K562 (cell line): ENCODE data around the gene MRI1. TPM values are rescaled to one million over a fixed set of nuclear protein-coding genes. Genes with fewer than 3 reads are reported as not detected.

Source experiments
- ARID1B ChIP-seq: fragments of 450-650 bp; IDR thresholded peaks from 2 replicates; pipeline ENCODE4 v1.6.1; 2016; ENCODE audit warnings: antibody characterized with exemption, mild to moderate bottlenecking, inconsistent platforms
- FOXJ2 ChIP-seq: fragments of 200-800 bp; sonication (Bioruptor generic); IDR thresholded peaks from 2 replicates; pipeline ENCODE4 v1.6.1; 2016; ENCODE audit warnings: missing genetic modification characterization, missing compliant biosample characterization
- KAT7 ChIP-seq: sonication (generic); formaldehyde crosslinking; IDR thresholded peaks from 2 replicates; pipeline ENCODE4 v1.8.0; 2022; ENCODE audit warnings: missing genetic modification reagents, mild to moderate bottlenecking, borderline replicate concordance
- MLLT1 ChIP-seq, 2 experiments: fragments of 450-650 bp; IDR thresholded peaks; 2 replicates each; pipeline ENCODE4 v1.6.1; 2016
- MTA1 ChIP-seq: fragments of 450-650 bp; IDR thresholded peaks from 2 replicates; pipeline ENCODE4 v1.6.1; 2017; ENCODE audit warnings: borderline replicate concordance
- NCOA4 ChIP-seq: fragments of 450-650 bp; IDR thresholded peaks from 2 replicates; pipeline ENCODE4 v1.6.1; 2018; ENCODE audit warnings: mild to moderate bottlenecking; ENCODE audit not compliant: partially characterized antibody
- RB1 ChIP-seq: fragments of 450-650 bp; IDR thresholded peaks from 2 replicates; pipeline ENCODE4 v1.6.1; 2017; ENCODE audit warnings: low read depth, mild to moderate bottlenecking
- RFX5 ChIP-seq: IDR thresholded peaks from 2 replicates; pipeline ENCODE4 v1.6.1; 2011; ENCODE audit warnings: low read depth, mild to moderate bottlenecking, improper control_type of control experiment, low read length
- SRSF7 ChIP-seq: fragments of 200-400 bp; formaldehyde crosslinking; optimal IDR thresholded peaks from 2 replicates; pipeline ENCODE3; 2017; ENCODE audit warnings: mild to moderate bottlenecking, low read depth, low read length
- TFAM ChIP-seq: fragments of 250-450 bp; sonication (Bioruptor Pico); conservative IDR thresholded peaks from 2 replicates; pipeline ENCODE4 v1.5.0; 2021; ENCODE audit warnings: mild to moderate bottlenecking, moderate library complexity
- TRIM24 ChIP-seq, 2 experiments: fragments of 450-650 bp; IDR thresholded peaks; 2 replicates each; pipeline ENCODE4 v1.6.1; 2016
- TSC22D4 ChIP-seq: fragments of 450-650 bp; IDR thresholded peaks from 2 replicates; pipeline ENCODE4 v1.6.1; 2016; ENCODE audit warnings: missing genetic modification characterization, missing biosample characterization, control low read depth
- ZKSCAN1 ChIP-seq: fragments of 150-350 bp; IDR thresholded peaks from 2 replicates; pipeline ENCODE4 v1.6.1; 2016; ENCODE audit warnings: low read depth, low read length
- ZNF12 ChIP-seq: sonication (generic); formaldehyde crosslinking; IDR thresholded peaks from 2 replicates; pipeline ENCODE4 v1.4.0; 2020; ENCODE audit warnings: mild to moderate bottlenecking, missing genetic modification reagents
- ZNF184 ChIP-seq: sonication (generic); formaldehyde crosslinking; IDR thresholded peaks from 2 replicates; pipeline ENCODE4 v1.5.0; 2020; ENCODE audit warnings: missing genetic modification reagents
- ZNF408 ChIP-seq: fragments of 250-450 bp; sonication (Bioruptor Pico); IDR thresholded peaks from 2 replicates; pipeline ENCODE4 v1.4.0; 2020; ENCODE audit warnings: low read depth, mild to moderate bottlenecking, moderate library complexity
- polyA plus RNA-seq, 8 experiments: library from polyadenylated mRNA; depleted of rRNA in 4 of 8; stranded (reverse) in 5 of 8; unstranded in 3 of 8; fragments of >200 nt; fragmentation: Nextera tagmentation in 2 of 8; fragmentation: Illumina TruSeq in 1 of 8; extraction: Ambion mirVana in 2 of 8; extraction: Trizol in 1 of 8; gene quantifications; 2 replicates each; pipeline versions ENCODE4 v1.2.1 to v1.2.3, GENCODE V29; 2011 to 2014; ENCODE audit warnings: inconsistent platforms in 1 of 8, missing spikeins in 1 of 8
- total RNA-seq, 7 experiments: library from RNA; depleted of rRNA in 6 of 7; stranded (reverse); fragments of >200 nt in 6 of 7; fragmentation: Illumina TruSeq in 2 of 7; extraction: Trizol in 2 of 7; gene quantifications; 2 replicates each; pipeline versions ENCODE4 v1.2.1 to v1.2.3, GENCODE V29; 2011 to 2021; ENCODE audit warnings: low replicate concordance in 1 of 7
- TF ChIP-seq, protein P1 (sequence below): fragments of 450-650 bp; conservative IDR thresholded peaks from 2 replicates; pipeline ENCODE4 v1.6.1; 2016; ENCODE audit warnings: missing genetic modification characterization, low read depth, mild to moderate bottlenecking, control low read depth, missing compliant biosample characterization
- TF ChIP-seq, protein P2 (sequence below): IDR thresholded peaks from 2 replicates; pipeline ENCODE4 v1.6.1; 2011; ENCODE audit not compliant: insufficient read length; ENCODE audit errors: extremely low read depth
- TF ChIP-seq, protein P3 (sequence below), 2 experiments: fragments of 200-800 bp in 1 of 2; sonication (Bioruptor generic) in 1 of 2; sonication (generic) in 1 of 2; formaldehyde crosslinking in 1 of 2; IDR thresholded peaks in 1 of 2; conservative IDR thresholded peaks in 1 of 2; 2 replicates each; pipeline versions ENCODE4 v1.5.0 to v1.6.1; 2016 to 2020; ENCODE audit warnings: missing compliant biosample characterization in 1 of 2, missing genetic modification characterization in 1 of 2, missing genetic modification reagents in 1 of 2
- TF ChIP-seq, protein P4 (sequence below): fragments of 250-450 bp; sonication (Bioruptor Pico); IDR thresholded peaks from 2 replicates; pipeline ENCODE4 v1.8.0; 2021; ENCODE audit warnings: mild to moderate bottlenecking, moderate library complexity

MRI1 gene
- total and polyA plus RNA-seq, 9 of the 15 experiments (the other 6 are each of a cell fraction or from before 2014, with no cell fraction given), result 5.5 to 57.4 (median 28.2) TPM

DNA sequence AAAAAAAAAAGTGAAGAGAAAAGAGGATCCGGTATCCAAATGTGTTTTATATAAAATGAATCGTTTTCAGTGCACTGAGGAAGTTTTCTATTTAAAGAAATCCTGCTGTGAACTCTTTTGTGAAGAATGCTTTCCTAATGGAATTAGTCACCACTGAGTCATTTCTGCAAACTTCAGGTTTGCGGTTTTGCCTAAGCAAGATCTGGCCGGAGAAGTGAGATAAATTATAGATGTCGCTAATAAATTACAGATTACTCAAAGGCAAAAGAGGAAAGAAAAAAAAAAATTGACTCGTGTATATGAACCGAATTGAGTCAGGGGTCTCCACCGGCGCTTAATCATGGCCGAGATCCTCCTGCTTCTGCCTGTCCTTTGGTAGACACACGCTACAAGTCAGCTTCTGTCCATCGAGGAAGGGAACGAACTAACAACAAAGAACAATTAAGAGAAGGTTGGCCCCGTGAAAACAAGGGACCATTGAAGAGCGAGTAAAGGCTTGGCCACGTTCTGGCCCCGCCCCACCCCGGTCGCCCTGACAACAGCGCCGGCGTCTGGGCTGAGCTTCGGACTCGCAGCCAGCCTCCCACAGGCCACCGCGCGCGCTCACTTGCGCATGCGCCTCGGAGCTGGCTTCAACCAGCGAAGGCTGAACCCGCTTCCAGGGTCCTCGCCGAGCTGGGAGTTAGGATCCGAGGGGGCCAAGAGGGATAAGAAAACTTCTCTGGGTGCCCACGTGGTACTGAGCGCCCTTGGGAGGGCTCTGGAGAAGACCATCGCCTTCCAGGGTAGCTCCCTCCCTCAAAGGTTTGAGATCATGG lies 33.0 kb upstream of the MRI1 start (continued):
- TF ChIP-seq ARID1B (peak; percentile 90), KAT7 (CRISPR knock-in tag) (no peak), TFAM (CRISPR knock-in tag) (no peak), MLLT1 (IDR thresholded peaks at IDR 0.05) (peak in 1 of 2 experiments; percentile 87; a peak in 2 of 4 replicates), SRSF7 (no peak), FOXJ2 (tag) (no peak), MTA1 (peak; percentile 36; the same call in 1 of the 2 replicates), TRIM24 (IDR thresholded peaks at IDR 0.05) (no peak), NCOA4 (no peak), ZNF408 (CRISPR knock-in tag) (no peak), TSC22D4 (tag) (no peak), RB1 (peak; percentile 15; the same call in 1 of the 2 replicates), ZNF184 (no peak), ZKSCAN1 (no peak), ZNF12 (CRISPR knock-in tag) (no peak), RFX5 (no peak)
- TF ChIP-seq, protein P1, sequence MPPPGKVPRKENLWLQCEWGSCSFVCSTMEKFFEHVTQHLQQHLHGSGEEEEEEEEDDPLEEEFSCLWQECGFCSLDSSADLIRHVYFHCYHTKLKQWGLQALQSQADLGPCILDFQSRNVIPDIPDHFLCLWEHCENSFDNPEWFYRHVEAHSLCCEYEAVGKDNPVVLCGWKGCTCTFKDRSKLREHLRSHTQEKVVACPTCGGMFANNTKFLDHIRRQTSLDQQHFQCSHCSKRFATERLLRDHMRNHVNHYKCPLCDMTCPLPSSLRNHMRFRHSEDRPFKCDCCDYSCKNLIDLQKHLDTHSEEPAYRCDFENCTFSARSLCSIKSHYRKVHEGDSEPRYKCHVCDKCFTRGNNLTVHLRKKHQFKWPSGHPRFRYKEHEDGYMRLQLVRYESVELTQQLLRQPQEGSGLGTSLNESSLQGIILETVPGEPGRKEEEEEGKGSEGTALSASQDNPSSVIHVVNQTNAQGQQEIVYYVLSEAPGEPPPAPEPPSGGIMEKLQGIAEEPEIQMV (tag), result no peak
- TF ChIP-seq, protein P2, sequence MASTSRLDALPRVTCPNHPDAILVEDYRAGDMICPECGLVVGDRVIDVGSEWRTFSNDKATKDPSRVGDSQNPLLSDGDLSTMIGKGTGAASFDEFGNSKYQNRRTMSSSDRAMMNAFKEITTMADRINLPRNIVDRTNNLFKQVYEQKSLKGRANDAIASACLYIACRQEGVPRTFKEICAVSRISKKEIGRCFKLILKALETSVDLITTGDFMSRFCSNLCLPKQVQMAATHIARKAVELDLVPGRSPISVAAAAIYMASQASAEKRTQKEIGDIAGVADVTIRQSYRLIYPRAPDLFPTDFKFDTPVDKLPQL, result no peak
- TF ChIP-seq, protein P3, sequence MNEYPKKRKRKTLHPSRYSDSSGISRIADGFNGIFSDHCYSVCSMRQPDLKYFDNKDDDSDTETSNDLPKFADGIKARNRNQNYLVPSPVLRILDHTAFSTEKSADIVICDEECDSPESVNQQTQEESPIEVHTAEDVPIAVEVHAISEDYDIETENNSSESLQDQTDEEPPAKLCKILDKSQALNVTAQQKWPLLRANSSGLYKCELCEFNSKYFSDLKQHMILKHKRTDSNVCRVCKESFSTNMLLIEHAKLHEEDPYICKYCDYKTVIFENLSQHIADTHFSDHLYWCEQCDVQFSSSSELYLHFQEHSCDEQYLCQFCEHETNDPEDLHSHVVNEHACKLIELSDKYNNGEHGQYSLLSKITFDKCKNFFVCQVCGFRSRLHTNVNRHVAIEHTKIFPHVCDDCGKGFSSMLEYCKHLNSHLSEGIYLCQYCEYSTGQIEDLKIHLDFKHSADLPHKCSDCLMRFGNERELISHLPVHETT (CRISPR knock-in tag; conservative IDR thresholded peaks at IDR 0.05 in 1 of 2, IDR thresholded peaks at IDR 0.05 in 1 of 2), result 0 out of 4 replicates have a peak, but pooled peaks of 1 of the 2 experiments have one; percentile 32
- TF ChIP-seq, protein P4, sequence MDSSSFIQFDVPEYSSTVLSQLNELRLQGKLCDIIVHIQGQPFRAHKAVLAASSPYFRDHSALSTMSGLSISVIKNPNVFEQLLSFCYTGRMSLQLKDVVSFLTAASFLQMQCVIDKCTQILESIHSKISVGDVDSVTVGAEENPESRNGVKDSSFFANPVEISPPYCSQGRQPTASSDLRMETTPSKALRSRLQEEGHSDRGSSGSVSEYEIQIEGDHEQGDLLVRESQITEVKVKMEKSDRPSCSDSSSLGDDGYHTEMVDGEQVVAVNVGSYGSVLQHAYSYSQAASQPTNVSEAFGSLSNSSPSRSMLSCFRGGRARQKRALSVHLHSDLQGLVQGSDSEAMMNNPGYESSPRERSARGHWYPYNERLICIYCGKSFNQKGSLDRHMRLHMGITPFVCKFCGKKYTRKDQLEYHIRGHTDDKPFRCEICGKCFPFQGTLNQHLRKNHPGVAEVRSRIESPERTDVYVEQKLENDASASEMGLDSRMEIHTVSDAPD (CRISPR knock-in tag), result no peak
